Raji (cell line): ENCODE measurements around the gene TMED6.

Experiments used
- POLR2A ChIP-seq: IDR thresholded peaks from 2 replicates; pipeline ENCODE4 v1.6.1; 2011; ENCODE audit warnings: low read depth, low read length, control low read depth; ENCODE audit not compliant: insufficient read depth

TMED6 gene

GRCh38 chr16:69351309-69352027 is at the start of gene TMED6:
TSS of gene TMED6 (minus strand) at chr16:69351786. CDS start at chr16:69351753, 33 bp downstream.
- TF ChIP-seq POLR2A, result no peak

- TF ChIP-seq POLR2A, result no peak
Observed at GRCh38 chr16:69399361-69399760, 47.8 kb upstream of the TMED6 start.

- TF ChIP-seq POLR2A, result no peak
Observed at GRCh38 chr16:69397821-69398521, 46.4 kb upstream of the TMED6 start.

- TF ChIP-seq POLR2A, result no peak
Observed at GRCh38 chr16:69396187-69397061, 44.8 kb upstream of the TMED6 start.

- no peak for TF ChIP-seq POLR2A
Observed at GRCh38 chr16:69395859-69396186, 44.2 kb upstream of the TMED6 start.

GRCh38 chr16:69393898-69394849 is 42.6 kb upstream of the TMED6 start:
- TF ChIP-seq POLR2A, result no peak

- no peak for TF ChIP-seq POLR2A
Observed at GRCh38 chr16:69386596-69386995, 35.0 kb upstream of the TMED6 start.

GRCh38 chr16:69384974-69385373 is 33.4 kb upstream of the TMED6 start:
- 0 out of 2 replicates have a peak, but pooled peaks have one; percentile 19 for TF ChIP-seq POLR2A

- no peak for TF ChIP-seq POLR2A
Observed at GRCh38 chr16:69382421-69382820, 30.8 kb upstream of the TMED6 start.

GRCh38 chr16:69381231-69381630 is 29.6 kb upstream of the TMED6 start:
- TF ChIP-seq POLR2A, result no peak

GRCh38 chr16:69378760-69379159 is 27.2 kb upstream of the TMED6 start:
- TF ChIP-seq POLR2A, result no peak

GRCh38 chr16:69378036-69378435 is 26.4 kb upstream of the TMED6 start:
- TF ChIP-seq POLR2A, result no peak

GRCh38 chr16:69376393-69377059 is 24.9 kb upstream of the TMED6 start:
- TF ChIP-seq POLR2A, result no peak

- no peak for TF ChIP-seq POLR2A
Observed at GRCh38 chr16:69373019-69373418, 21.4 kb upstream of the TMED6 start.
